Frontal cortex (tissue), 4 donors: ENCODE data around the gene RNF180. TPM values are rescaled to one million over a fixed set of nuclear protein-coding genes. Genes with fewer than 3 reads are reported as not detected.
"Not testable (repeated sequence)": the region's sequence is repeated elsewhere in the genome, so short reads cannot be mapped to it uniquely, and the experiment has no call there.

Experiments
- DNase-seq, 2 donors: peaks; one replicate each; pipeline ENCODE4 v3.0.0; 2012; ENCODE audit warnings: low spot score in 2 of 2
- FAIRE-seq: peaks from 2 replicates; lab custom pipeline; 2012; peaks lifted over from hg19 to GRCh38; lab: Jason Lieb, UNC
- total RNA-seq: library from RNA; depleted of rRNA; stranded (reverse); fragments of >200 nt; gene quantifications from one replicate; pipeline ENCODE4 v1.2.3, GENCODE V29; 2014
- donor health status: control.
- donor health status: control.
- donor health status: control.

Gene RNF180
- total RNA-seq, 1 donor from 2014 or later = 87.6 TPM

GRCh38 chr5:64333886-64334285 lies 168.2 kb downstream of the RNF180 start:
- FAIRE-seq (no peak), DNase-seq (no peak)

GRCh38 chr5:64339769-64340168 lies 174.1 kb downstream of the RNF180 start:
- FAIRE-seq (no peak), DNase-seq (no peak)

GRCh38 chr5:64340293-64340692 lies 174.7 kb downstream of the RNF180 start:
- FAIRE-seq (no peak), DNase-seq (no peak)

- FAIRE-seq = no peak
- no peak for DNase-seq
Observed at GRCh38 chr5:64341340-64341739, 175.7 kb downstream of the RNF180 start.

GRCh38 chr5:64344501-64344900 lies 178.9 kb downstream of the RNF180 start:
- DNase-seq (no peak), FAIRE-seq (no peak)

- no peak for FAIRE-seq
- DNase-seq = no peak
Observed at GRCh38 chr5:64347309-64347708, 181.7 kb downstream of the RNF180 start.

- DNase-seq (no peak), FAIRE-seq (no peak)
Observed at GRCh38 chr5:64364426-64364825, 198.8 kb downstream of the RNF180 start.

- FAIRE-seq (no peak), DNase-seq (no peak)
Observed at GRCh38 chr5:64384765-64385164, 219.1 kb downstream of the RNF180 start.

- FAIRE-seq (no peak), DNase-seq (no peak)
Observed at GRCh38 chr5:64397552-64397951, 231.9 kb downstream of the RNF180 start.

GRCh38 chr5:64398735-64399134 lies 233.1 kb downstream of the RNF180 start:
- not testable (repeated sequence) for FAIRE-seq, DNase-seq

GRCh38 chr5:64407103-64407825 lies 241.6 kb downstream of the RNF180 start:
- not testable (repeated sequence) for FAIRE-seq, DNase-seq

- DNase-seq (no peak), FAIRE-seq (no peak)
Observed at GRCh38 chr5:64417390-64417789, 251.7 kb downstream of the RNF180 start.

- FAIRE-seq = no peak
- DNase-seq = no peak
Observed at GRCh38 chr5:64418013-64418412, 252.4 kb downstream of the RNF180 start.

Other genes starting within 250 kb of the RNF180 start
- 20.4 TPM for gene HTR1A, start 203.4 kb upstream of the RNF180 start, total RNA-seq